CD4-positive, CD25-positive, alpha-beta regulatory T cell (primary cell): Measurements from ENCODE around the gene NAPB. TPM values are rescaled to one million over a fixed set of nuclear protein-coding genes. Genes with fewer than 3 reads are reported as not detected.
A peak's percentile ranks its signal among the peaks of the same experiment; 100 is the strongest.

Experiments used
- ATAC-seq, 2 donors: fragments of 150-1000 bp; cut with Tn5 transposase; one replicate each; pipeline ENCODE4 v1.10.0; 2021; ENCODE audit warnings: low read depth in 2 of 2, moderate number of reproducible peaks in 2 of 2, moderate library complexity in 1 of 2
- DNase-seq, 3 donors: peaks; one replicate each; pipeline versions ENCODE4 v3.0.0 to v3.0.0-alpha.2; 2012 to 2022; ENCODE audit warnings: mixed read lengths in 1 of 3
- H3K27ac ChIP-seq: one replicate; pipeline ENCODE4 v1.7.0; 2013; ENCODE audit warnings: mild to moderate bottlenecking, low read length; ENCODE audit not compliant: insufficient read depth, poor library complexity, severe bottlenecking
- H3K27me3 ChIP-seq: one replicate; pipeline ENCODE4 v1.7.0; 2013; ENCODE audit warnings: low read length; ENCODE audit not compliant: control insufficient read depth, insufficient read depth
- H3K36me3 ChIP-seq: one replicate; pipeline ENCODE4 v1.7.0; 2013; ENCODE audit warnings: mild to moderate bottlenecking, low read length, moderate library complexity; ENCODE audit not compliant: control insufficient read depth, insufficient read depth
- H3K4me1 ChIP-seq: 2 replicates; pipeline ENCODE4 v1.7.0; 2013; ENCODE audit warnings: mild to moderate bottlenecking, low read length; ENCODE audit not compliant: insufficient read depth, control insufficient read depth, poor library complexity, severe bottlenecking
- H3K4me3 ChIP-seq: one replicate; pipeline ENCODE4 v1.7.0; 2013; ENCODE audit warnings: low read depth, mild to moderate bottlenecking, low read length, moderate library complexity
- H3K9me3 ChIP-seq, 2 experiments: 1 replicate in 1 of 2; 2 replicates in 1 of 2; pipeline ENCODE4 v1.7.0; 2013; ENCODE audit warnings: low read length in 2 of 2, mild to moderate bottlenecking in 1 of 2, moderate library complexity in 1 of 2; ENCODE audit not compliant: control insufficient read depth in 2 of 2
- H3K27ac Mint-ChIP-seq, 3 donors: one replicate each; pipeline ENCODE4 v1.8.0; 2020 to 2022; ENCODE audit warnings: mild to moderate bottlenecking in 3 of 3, mixed read lengths in 3 of 3, moderate library complexity in 2 of 3
- H3K27me3 Mint-ChIP-seq: one replicate; pipeline ENCODE4 v1.8.0; 2022; ENCODE audit warnings: mild to moderate bottlenecking, mixed read lengths
- H3K36me3 Mint-ChIP-seq: one replicate; pipeline ENCODE4 v1.8.0; 2020; ENCODE audit warnings: mixed read lengths
- H3K4me1 Mint-ChIP-seq, 4 donors: one replicate each; pipeline ENCODE4 v1.8.0; 2020 to 2022; ENCODE audit warnings: mixed read lengths in 4 of 4, mild to moderate bottlenecking in 1 of 4
- H3K4me3 Mint-ChIP-seq, 4 donors: one replicate each; pipeline ENCODE4 v1.8.0; 2020 to 2022; ENCODE audit warnings: mild to moderate bottlenecking in 4 of 4, mixed read lengths in 4 of 4, moderate library complexity in 3 of 4
- H3K9me3 Mint-ChIP-seq, 7 donors: one replicate each; pipeline ENCODE4 v1.8.0; 2020 to 2022; ENCODE audit warnings: mixed read lengths in 7 of 7, mild to moderate bottlenecking in 3 of 7, moderate library complexity in 2 of 7
- polyA plus RNA-seq, 4 donors: library from polyadenylated mRNA; unstranded; fragments of 300-500 nt; fragmentation: Illumina TruSeq; gene quantifications; one replicate each; pipeline ENCODE4 v1.2.3, GENCODE V29; 2021
- total RNA-seq: library from RNA; stranded (reverse); gene quantifications from one replicate; pipeline ENCODE4 v1.2.3, GENCODE V29; 2022

NAPB gene
- total and polyA plus RNA-seq, 5 donors from 2014 or later: 3.6 to 10.6 (median 4.5) TPM

GRCh38 chr20:23436681-23437080 is 15.4 kb upstream of the NAPB start:
- Histone ChIP-seq H3K4me3 (no peak overlapping the region), H3K27ac (no peak overlapping the region), H3K36me3 (no peaks in the 10 kb centered on the region), H3K4me1 (no peaks in the 10 kb centered on the region), H3K27me3 (no peaks in the 10 kb centered on the region), H3K9me3 (no peaks in the 10 kb centered on the region)
- ATAC-seq: no peak
- no peaks in the 10 kb centered on the region for H3K27me3 Mint-ChIP-seq
- H3K27ac Mint-ChIP-seq: no peak overlapping the region
- no peak for DNase-seq
- H3K4me3 Mint-ChIP-seq: no peak overlapping the region
- H3K4me1 Mint-ChIP-seq: no peaks in the 10 kb centered on the region
- no peaks in the 10 kb centered on the region for H3K9me3 Mint-ChIP-seq
- H3K36me3 Mint-ChIP-seq: no peaks in the 10 kb centered on the region

- no peak for ATAC-seq
These were observed 14.6 kb upstream of the NAPB start for GRCh38 chr20:23435626-23436539.

GRCh38 chr20:23434521-23435313 is 13.4 kb upstream of the NAPB start:
- no peak for DNase-seq
- H3K9me3 Mint-ChIP-seq: no peaks in the 10 kb centered on the region
- Histone ChIP-seq H3K4me1 (no peaks in the 10 kb centered on the region), H3K36me3 (no peaks in the 10 kb centered on the region), H3K27me3 (no peaks in the 10 kb centered on the region), H3K27ac (no peak overlapping the region), H3K4me3 (no peak overlapping the region), H3K9me3 (no peaks in the 10 kb centered on the region)
- no peaks in the 10 kb centered on the region for H3K36me3 Mint-ChIP-seq
- H3K27me3 Mint-ChIP-seq: no peaks in the 10 kb centered on the region
- H3K4me3 Mint-ChIP-seq: no peak overlapping the region
- no peak for ATAC-seq
- H3K27ac Mint-ChIP-seq: no peak overlapping the region
- no peaks in the 10 kb centered on the region for H3K4me1 Mint-ChIP-seq

More at GRCh38 chr20:23435626-23436539, 14.6 kb upstream of the NAPB start:
- Histone ChIP-seq H3K27me3 (no peaks in the 10 kb centered on the region), H3K4me1 (no peaks in the 10 kb centered on the region), H3K36me3 (no peaks in the 10 kb centered on the region), H3K27ac (no peak overlapping the region), H3K4me3 (no peak overlapping the region), H3K9me3 (no peaks in the 10 kb centered on the region)
- H3K4me1 Mint-ChIP-seq: no peaks in the 10 kb centered on the region
- H3K9me3 Mint-ChIP-seq: no peaks in the 10 kb centered on the region
- DNase-seq: no peak
- H3K36me3 Mint-ChIP-seq: no peaks in the 10 kb centered on the region
- no peak overlapping the region for H3K27ac Mint-ChIP-seq
- no peak overlapping the region for H3K4me3 Mint-ChIP-seq
- no peaks in the 10 kb centered on the region for H3K27me3 Mint-ChIP-seq

GRCh38 chr20:23433628-23434027 is 12.3 kb upstream of the NAPB start:
- Histone ChIP-seq H3K4me1 (no peaks in the 10 kb centered on the region), H3K27me3 (no peaks in the 10 kb centered on the region), H3K4me3 (no peak overlapping the region), H3K9me3 (no peaks in the 10 kb centered on the region), H3K36me3 (no peaks in the 10 kb centered on the region), H3K27ac (no peak overlapping the region)
- Mint-ChIP-seq H3K36me3 (no peaks in the 10 kb centered on the region), H3K27me3 (no peaks in the 10 kb centered on the region), H3K9me3 (no peaks in the 10 kb centered on the region), H3K27ac (no peak overlapping the region), H3K4me3 (no peak overlapping the region), H3K4me1 (no peaks in the 10 kb centered on the region)
- DNase-seq: no peak
- ATAC-seq: no peak

GRCh38 chr20:23425129-23425528 is 3.8 kb upstream of the NAPB start:
- Mint-ChIP-seq H3K9me3 (no peaks in the 10 kb centered on the region), H3K4me3 (no peak overlapping the region), H3K4me1 (peaks cover under 1 to 8% (median 6%) of the 10 kb centered on the region in 4 donors), H3K27ac (peak overlapping the region in 1 of 3 donors; percentile 20), H3K36me3 (no peaks in the 10 kb centered on the region), H3K27me3 (peaks cover 24% of the 10 kb centered on the region)
- ATAC-seq (no peak), DNase-seq (no peak)
- Histone ChIP-seq H3K9me3 (no peaks in the 10 kb centered on the region), H3K4me3 (no peak overlapping the region), H3K27me3 (no peaks in the 10 kb centered on the region), H3K36me3 (no peaks in the 10 kb centered on the region), H3K4me1 (peaks cover 10% of the 10 kb centered on the region), H3K27ac (no peak overlapping the region)

- Mint-ChIP-seq H3K27me3 (peaks cover 21% of the 10 kb centered on the region), H3K36me3 (peaks cover 3% of the 10 kb centered on the region), H3K27ac (peak overlapping the region; percentile 86 to 95 (median 93)), H3K4me3 (peak overlapping the region; percentile 88 to 97 (median 92)), H3K9me3 (no peaks in the 10 kb centered on the region), H3K4me1 (peaks cover 20 to 44% (median 29%) of the 10 kb centered on the region in 4 donors)
- peak overlapping the region; percentile 61 for H3K27ac ChIP-seq
- H3K27me3 ChIP-seq: no peaks in the 10 kb centered on the region
- peak overlapping the region; percentile 85 for H3K4me3 ChIP-seq
- H3K9me3 ChIP-seq: no peaks in the 10 kb centered on the region
- H3K36me3 ChIP-seq: no peaks in the 10 kb centered on the region
- DNase-seq (peak; percentile 34 to 58 (median 37)), ATAC-seq (no peak)
- peaks cover 22% of the 10 kb centered on the region for H3K4me1 ChIP-seq
These were observed 1.0 kb downstream of the NAPB start for GRCh38 chr20:23419995-23420901.

GRCh38 chr20:23419657-23419994 is 1.7 kb downstream of the NAPB start:
- H3K4me1 Mint-ChIP-seq: peaks cover 20 to 44% (median 29%) of the 10 kb centered on the region in 4 donors

More at GRCh38 chr20:23419657-23419994, 1.7 kb downstream of the NAPB start:
- DNase-seq (no peak), ATAC-seq (no peak)
- Mint-ChIP-seq H3K9me3 (no peaks in the 10 kb centered on the region), H3K36me3 (peaks cover 3% of the 10 kb centered on the region), H3K4me3 (peak overlapping the region; percentile 84 to 97 (median 92)), H3K27ac (peak overlapping the region; percentile 86 to 95 (median 93)), H3K27me3 (peaks cover 14% of the 10 kb centered on the region)
- Histone ChIP-seq H3K36me3 (no peaks in the 10 kb centered on the region), H3K4me1 (peaks cover 22% of the 10 kb centered on the region), H3K9me3 (no peaks in the 10 kb centered on the region), H3K4me3 (peak overlapping the region; percentile 85), H3K27ac (no peak overlapping the region), H3K27me3 (no peaks in the 10 kb centered on the region)
